GM18526 (cell line): ENCODE results near the gene ARL2BP.

Source experiments
- POLR2A ChIP-seq: IDR thresholded peaks from 3 replicates; pipeline ENCODE4 v1.6.1; 2011; ENCODE audit not compliant: insufficient read length; ENCODE audit errors: extremely low read depth

Gene ARL2BP

DNA sequence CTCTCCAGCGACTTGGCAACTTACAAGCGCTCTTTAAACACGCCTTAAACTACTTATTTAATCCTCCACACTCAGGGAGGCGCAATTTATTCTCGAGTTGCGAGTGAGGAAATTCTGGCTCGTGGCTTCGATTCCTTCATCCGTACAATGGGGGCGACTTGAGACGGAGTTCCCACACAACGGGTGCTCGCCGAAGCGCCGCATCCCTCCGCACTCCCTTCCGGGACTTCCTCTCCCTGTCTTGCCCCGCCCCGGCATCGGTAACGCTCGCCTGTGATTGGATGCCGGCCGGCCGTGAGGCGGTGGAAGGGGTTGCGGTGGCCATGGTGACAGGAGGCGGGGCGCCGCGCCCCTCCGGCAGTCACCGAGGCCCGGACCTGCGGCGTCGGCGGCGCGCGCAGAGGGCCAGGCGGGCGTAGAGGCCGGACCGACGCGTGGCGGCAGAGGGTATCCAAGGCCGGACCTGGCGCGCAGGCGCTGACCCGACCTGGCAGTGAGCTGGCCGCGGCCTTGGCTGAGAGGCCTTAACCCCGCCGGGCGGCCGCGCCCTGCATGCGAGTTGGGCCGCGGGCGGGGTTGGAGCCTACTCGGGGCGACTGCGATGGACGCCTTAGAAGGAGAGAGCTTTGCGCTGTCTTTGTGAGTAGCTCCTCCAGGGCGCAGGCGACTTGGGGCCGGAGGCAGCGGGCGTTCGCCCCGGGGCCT is at the start of gene ARL2BP:
Gene ARL2BP (plus strand): TSS at position 493 of the 705 bp plus-strand sequence. CDS start 109 bp downstream, at position 602.
- peak; percentile 75 for TF ChIP-seq POLR2A

DNA sequence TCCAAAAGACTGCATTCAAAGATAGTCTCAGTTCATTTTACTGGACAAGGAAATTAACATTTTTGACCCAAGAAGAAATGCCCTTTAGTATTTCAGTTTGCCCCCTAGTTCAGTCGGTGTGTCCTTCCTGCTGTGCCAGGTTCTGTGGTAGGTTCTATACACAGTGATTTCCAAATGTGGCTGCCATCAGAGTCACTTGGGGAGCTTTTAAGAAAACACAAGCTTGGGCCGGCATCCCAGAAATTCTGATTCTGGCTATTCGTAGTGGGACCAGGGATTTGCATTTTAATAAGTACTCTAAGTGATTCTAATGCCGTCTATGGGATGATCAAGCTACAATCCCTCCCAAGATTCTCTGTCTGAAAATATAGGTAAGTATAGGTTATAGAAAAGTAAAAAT is 48.8 kb upstream of the ARL2BP start:
- no peak for TF ChIP-seq POLR2A

- TF ChIP-seq POLR2A, result no peak
These were observed 48.3 kb upstream of the ARL2BP start for GRCh38 chr16:57196753-57197152.

DNA sequence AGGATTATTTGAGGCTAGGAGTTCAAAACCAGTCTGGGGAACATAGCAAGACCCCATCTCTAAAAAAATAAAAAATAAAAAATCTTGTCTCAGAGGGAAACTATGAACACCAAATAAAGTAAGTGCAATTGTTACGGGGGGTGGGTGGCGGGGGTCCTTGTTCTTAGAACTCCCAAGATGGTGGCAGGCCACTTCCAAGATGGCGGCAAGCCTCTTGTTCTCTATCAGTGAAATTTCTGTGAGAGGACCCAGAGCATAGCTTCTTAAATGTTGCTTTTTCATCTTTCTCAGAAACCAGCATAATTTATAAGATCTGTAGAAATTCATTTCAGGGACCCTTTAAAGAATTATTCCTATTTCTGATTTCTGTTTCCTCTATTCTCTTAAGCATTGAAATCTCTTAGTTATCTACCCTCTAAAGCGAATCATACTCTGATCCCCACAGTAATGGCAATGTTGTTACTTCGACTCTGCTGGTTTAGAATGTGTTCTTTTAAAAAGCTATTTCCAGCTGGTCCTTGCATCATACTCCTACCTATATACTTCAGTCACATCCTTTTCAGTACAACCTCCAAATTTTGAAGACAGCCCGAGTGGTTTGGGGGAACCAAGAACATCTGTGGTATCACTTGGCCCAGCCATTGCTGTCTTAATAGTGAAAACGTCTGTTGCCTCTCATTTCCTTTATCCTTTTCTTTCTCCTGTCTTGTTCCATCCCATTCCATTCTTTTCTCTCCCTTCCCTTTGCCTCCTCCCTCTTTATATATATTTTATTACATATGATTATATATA is 42.8 kb upstream of the ARL2BP start:
- no peak for TF ChIP-seq POLR2A

GRCh38 chr16:57203451-57203850 is 41.6 kb upstream of the ARL2BP start:
- no peak for TF ChIP-seq POLR2A

DNA sequence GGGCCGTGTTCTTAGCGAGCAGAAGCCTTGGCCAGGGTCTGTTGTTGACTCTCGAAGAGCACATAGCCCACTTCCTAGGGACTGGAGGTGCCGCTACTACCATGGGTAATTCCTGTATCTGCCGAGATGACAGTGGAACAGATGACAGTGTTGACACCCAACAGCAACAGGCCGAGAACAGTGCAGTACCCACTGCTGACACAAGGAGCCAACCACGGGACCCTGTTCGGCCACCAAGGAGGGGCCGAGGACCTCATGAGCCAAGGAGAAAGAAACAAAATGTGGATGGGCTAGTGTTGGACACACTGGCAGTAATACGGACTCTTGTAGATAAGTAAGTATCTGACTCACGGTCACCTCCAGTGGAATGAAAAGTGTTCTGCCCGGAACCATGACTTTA is 40.4 kb upstream of the ARL2BP start:
- no peak for TF ChIP-seq POLR2A

GRCh38 chr16:57208926-57209325 is 36.1 kb upstream of the ARL2BP start:
- no peak for TF ChIP-seq POLR2A

GRCh38 chr16:57209780-57210179 is 35.3 kb upstream of the ARL2BP start:
- no peak for TF ChIP-seq POLR2A

- TF ChIP-seq POLR2A, result no peak
These were observed 31.6 kb upstream of the ARL2BP start for GRCh38 chr16:57213462-57213861.

DNA sequence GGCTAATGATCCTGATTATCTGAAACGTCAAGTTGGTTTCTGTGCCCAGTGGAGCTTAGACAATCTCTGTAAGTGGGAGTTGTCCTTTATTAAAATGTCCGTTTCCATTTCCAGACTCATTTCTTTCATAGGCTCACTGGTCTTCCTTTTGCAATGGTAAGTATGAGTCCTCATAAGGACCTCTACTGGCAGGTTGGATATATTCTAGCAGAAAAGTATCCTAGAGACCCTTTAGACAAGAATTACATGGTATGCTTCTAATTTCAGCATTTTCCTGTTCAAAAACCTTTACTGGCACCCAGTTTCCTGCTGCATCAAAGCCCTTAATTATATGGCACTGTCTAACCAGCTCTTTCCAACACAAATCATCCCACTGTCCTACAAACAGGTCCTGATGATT is 28.1 kb upstream of the ARL2BP start:
- no peak for TF ChIP-seq POLR2A

- TF ChIP-seq POLR2A, result no peak
These were observed 22.0 kb upstream of the ARL2BP start for GRCh38 chr16:57223057-57223456.

- TF ChIP-seq POLR2A, result no peak
These were observed 20.3 kb upstream of the ARL2BP start for GRCh38 chr16:57224651-57225335.

- no peak for TF ChIP-seq POLR2A
These were observed 19.1 kb upstream of the ARL2BP start for GRCh38 chr16:57225978-57226377.

DNA sequence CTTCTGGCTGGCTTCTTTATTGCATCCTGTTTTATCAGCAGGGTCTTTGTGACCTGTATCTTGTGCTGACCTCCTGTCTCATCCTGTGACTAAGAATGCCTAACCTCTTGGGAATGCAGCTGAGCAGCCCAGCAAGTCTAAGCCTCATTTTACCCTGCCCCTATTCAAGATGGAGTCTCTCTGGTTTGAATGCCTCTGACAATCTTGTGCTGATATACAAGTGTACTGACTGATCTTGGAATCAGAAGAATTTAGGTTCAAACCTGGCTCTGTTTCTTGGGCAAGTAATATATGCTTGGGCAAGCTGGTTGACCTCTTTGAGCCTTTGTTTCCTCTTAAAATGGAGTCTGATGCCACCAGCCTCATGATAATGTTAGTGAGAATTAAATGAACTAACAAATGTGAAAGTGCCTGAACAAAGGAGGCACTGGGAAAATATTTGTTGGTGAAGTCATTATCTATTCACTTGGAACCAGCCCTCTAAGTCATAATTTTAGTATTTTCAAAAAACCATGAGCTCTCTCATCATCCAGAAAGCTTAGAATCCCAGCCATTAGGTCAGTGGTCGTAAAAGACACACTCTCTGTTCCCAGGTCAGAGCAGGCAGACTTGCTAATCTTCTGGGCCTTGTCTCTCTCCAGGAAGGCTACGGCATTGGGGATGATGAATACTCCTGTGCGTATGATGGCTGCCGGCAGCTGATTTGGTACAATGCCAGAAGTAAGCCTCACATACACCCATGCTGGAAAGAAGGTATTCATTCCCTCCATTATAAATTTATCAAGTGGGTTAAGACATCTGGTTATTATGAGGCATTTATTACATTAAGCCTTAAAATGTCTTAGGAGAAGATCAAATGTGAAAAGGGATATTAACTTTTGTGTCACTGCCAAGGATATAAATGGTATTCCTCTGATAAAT is 18.1 kb upstream of the ARL2BP start:
- no peak for TF ChIP-seq POLR2A

GRCh38 chr16:57229079-57229478 is 16.0 kb upstream of the ARL2BP start:
- TF ChIP-seq POLR2A, result no peak

- TF ChIP-seq POLR2A, result no peak
These were observed 13.2 kb upstream of the ARL2BP start for GRCh38 chr16:57231821-57232350.
